ENCODE data around the gene HMX1. TPM values are rescaled to one million over a fixed set of nuclear protein-coding genes. Genes with fewer than 3 reads are reported as not detected.

The HMX1 gene
- total RNA-seq, 4 donors from 2014 or later: not detected

DNA sequence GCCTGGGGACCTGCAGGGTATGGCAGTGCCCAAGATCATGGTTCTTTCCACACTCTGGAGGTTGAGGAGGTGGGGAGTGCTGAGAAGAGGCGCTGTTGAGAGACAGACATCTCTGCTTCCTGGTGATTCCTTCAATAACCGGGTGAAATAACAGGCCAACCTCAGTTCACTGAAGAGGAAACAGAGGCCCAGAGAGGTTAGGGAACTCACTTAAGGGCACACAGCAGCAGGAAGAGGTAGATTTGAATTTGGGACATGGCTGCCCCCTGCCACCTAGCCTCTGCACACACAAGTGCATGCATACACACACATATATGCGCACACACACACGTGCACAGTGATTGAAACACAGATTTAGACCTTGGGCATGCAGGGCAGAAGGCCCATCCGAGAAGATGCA, 24.9 kb upstream of the HMX1 start:
- H3K4me3 ChIP-seq: no peak overlapping the region
- H3K9me3 ChIP-seq: peaks cover 8% of the 10 kb centered on the region
- peaks cover 35% of the 10 kb centered on the region for H3K4me1 ChIP-seq
- H3K36me3 ChIP-seq: no peaks in the 10 kb centered on the region
- 66% methylated on average over 5 of the region's 5 CpGs for WGBS
- no peak for TF ChIP-seq POLR2A (IDR thresholded peaks at IDR 0.05)
- TF ChIP-seq, protein P1, sequence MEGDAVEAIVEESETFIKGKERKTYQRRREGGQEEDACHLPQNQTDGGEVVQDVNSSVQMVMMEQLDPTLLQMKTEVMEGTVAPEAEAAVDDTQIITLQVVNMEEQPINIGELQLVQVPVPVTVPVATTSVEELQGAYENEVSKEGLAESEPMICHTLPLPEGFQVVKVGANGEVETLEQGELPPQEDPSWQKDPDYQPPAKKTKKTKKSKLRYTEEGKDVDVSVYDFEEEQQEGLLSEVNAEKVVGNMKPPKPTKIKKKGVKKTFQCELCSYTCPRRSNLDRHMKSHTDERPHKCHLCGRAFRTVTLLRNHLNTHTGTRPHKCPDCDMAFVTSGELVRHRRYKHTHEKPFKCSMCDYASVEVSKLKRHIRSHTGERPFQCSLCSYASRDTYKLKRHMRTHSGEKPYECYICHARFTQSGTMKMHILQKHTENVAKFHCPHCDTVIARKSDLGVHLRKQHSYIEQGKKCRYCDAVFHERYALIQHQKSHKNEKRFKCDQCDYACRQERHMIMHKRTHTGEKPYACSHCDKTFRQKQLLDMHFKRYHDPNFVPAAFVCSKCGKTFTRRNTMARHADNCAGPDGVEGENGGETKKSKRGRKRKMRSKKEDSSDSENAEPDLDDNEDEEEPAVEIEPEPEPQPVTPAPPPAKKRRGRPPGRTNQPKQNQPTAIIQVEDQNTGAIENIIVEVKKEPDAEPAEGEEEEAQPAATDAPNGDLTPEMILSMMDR (IDR thresholded peaks at IDR 0.05): no peak
- TF ChIP-seq POLR2AphosphoS5 (IDR thresholded peaks at IDR 0.05): no peak
- TF ChIP-seq EP300 (IDR thresholded peaks at IDR 0.05): no peak
- peaks cover 68% of the 10 kb centered on the region for H3K27me3 ChIP-seq
- no peak overlapping the region for H3K27ac ChIP-seq
- DNase-seq (ENCODE audit: low spot score in 2 of 2): no peak

DNA sequence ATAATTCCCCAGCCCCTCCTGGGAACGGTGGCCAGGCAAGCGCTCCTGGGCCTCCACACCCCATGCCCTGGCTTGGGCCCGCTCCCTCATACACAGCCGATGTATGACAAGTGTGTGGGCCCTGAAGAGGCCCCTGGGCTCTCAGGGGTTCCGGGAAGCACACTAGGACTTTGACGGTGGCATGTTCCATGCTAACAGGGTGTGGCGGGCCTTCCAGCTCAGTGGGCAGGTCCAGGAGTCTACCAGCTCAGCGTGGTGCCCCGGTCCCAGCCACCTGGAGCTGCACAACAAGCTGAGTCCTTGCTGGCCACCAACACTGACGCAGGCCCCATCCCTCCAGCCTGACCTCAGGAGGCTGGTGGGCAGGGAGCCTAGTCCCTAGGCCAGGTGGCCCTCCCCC, 24.4 kb upstream of the HMX1 start:
- TF ChIP-seq POLR2A (IDR thresholded peaks at IDR 0.05) (no peak), EP300 (IDR thresholded peaks at IDR 0.05) (no peak)
- 78% methylated on average over 9 of the region's 10 CpGs for WGBS
- Histone ChIP-seq H3K36me3 (no peaks in the 10 kb centered on the region), H3K4me3 (no peak overlapping the region), H3K27ac (no peak overlapping the region), H3K27me3 (peaks cover 72% of the 10 kb centered on the region), H3K9me3 (peaks cover 5% of the 10 kb centered on the region), H3K4me1 (peaks cover 35% of the 10 kb centered on the region)
- DNase-seq (ENCODE audit: low spot score in 2 of 2): no peak

GRCh38 chr4:8895295-8895694, 23.7 kb upstream of the HMX1 start:
- Histone ChIP-seq H3K27me3 (peaks cover 80% of the 10 kb centered on the region), H3K9me3 (no peaks in the 10 kb centered on the region), H3K4me1 (peaks cover 35% of the 10 kb centered on the region), H3K4me3 (no peak overlapping the region), H3K36me3 (no peaks in the 10 kb centered on the region), H3K27ac (no peak overlapping the region)
- WGBS: 67% methylated on average over 4 of the region's 7 CpGs
- TF ChIP-seq, protein P1 (IDR thresholded peaks at IDR 0.05): no peak
- TF ChIP-seq POLR2AphosphoS5 (IDR thresholded peaks at IDR 0.05) (no peak), POLR2A (IDR thresholded peaks at IDR 0.05) (no peak), EP300 (IDR thresholded peaks at IDR 0.05) (no peak)
- no peak for DNase-seq (ENCODE audit: low spot score in 2 of 2)

- 62% methylated on average over 2 of the region's 14 CpGs for WGBS
- Histone ChIP-seq H3K4me1 (peaks cover 35% of the 10 kb centered on the region), H3K36me3 (no peaks in the 10 kb centered on the region), H3K9me3 (no peaks in the 10 kb centered on the region), H3K4me3 (no peak overlapping the region), H3K27ac (no peak overlapping the region), H3K27me3 (peaks cover 84% of the 10 kb centered on the region)
- no peak for TF ChIP-seq POLR2AphosphoS5 (IDR thresholded peaks at IDR 0.05)
- DNase-seq (ENCODE audit: low spot score in 2 of 2): no peak
Observed at GRCh38 chr4:8894424-8894816, 22.8 kb upstream of the HMX1 start.

DNA sequence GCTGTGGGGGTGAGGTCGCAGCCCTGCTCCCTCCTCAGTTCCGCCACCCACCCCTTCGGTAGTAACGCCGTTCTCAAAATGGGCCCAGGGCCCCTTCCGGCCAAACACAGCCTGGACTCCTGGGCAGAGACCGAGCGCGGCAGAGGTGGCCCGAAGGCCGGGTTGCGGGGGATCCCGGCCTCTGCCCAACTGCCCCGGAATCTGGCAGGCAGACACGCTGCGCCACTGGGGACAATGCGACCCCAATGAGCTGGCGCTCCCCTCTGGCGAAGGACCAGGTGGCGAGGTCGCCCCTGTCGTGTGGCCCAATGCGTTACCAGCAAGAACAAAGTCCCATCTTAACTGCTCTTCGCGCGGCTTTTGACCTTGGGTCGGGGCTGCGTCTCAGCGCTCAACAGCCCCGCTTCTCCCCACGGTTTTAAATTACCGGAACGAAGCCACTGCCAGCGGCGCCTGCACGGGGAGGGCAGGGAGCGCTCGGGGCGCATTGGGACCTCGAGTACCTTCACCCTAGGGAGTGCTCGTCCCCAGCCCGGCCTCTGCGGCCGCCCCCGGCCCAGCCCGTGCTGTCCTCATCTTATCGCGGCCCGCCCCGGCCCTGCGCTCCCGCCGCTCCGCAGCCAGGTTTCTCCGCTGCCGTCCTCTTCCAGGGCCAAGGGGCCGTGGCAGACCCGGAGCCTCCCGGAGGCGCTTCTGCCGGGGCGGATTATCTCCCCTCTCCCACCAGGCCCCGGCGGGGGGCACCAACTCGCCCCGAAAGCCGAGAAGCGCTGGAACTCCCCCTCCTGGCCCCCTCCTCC, 22.2 kb upstream of the HMX1 start:
- TF ChIP-seq, protein P1 (IDR thresholded peaks at IDR 0.05): no peak
- no peak for TF ChIP-seq POLR2AphosphoS5 (IDR thresholded peaks at IDR 0.05)
- no peak for TF ChIP-seq EP300 (IDR thresholded peaks at IDR 0.05)
- no peak for TF ChIP-seq POLR2A (IDR thresholded peaks at IDR 0.05)
- WGBS: 9% methylated on average over 49 of the region's 68 CpGs

DNA sequence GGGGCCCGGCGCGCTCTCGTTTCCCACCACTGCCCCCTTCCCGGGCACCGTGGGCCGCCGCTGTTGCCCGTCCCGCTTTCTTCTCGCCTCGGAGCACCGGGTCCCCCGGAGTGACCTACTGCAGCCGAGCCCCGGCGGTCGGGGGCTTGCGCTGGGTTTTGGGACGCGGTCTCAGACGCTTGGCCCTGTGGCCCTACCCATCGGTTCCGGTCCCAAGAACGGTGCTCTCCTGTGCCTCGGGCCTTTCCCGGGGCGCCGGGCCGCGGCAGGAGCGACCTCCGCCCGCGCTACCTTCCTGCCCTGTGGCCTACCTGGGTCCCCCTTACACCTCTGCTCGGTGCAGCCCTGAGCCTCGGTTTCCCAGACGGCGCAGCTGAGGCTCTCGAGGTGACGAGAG, 21.6 kb upstream of the HMX1 start:
- no peak for DNase-seq (ENCODE audit: low spot score in 2 of 2)
- H3K27ac ChIP-seq: no peak overlapping the region
- H3K27me3 ChIP-seq: peaks cover 90% of the 10 kb centered on the region
- 0% methylated on average over 5 of the region's 41 CpGs for WGBS
- no peaks in the 10 kb centered on the region for H3K9me3 ChIP-seq
- TF ChIP-seq, protein P1 (IDR thresholded peaks at IDR 0.05): no peak
- no peak for TF ChIP-seq EP300 (IDR thresholded peaks at IDR 0.05)
- no peak for TF ChIP-seq POLR2A (IDR thresholded peaks at IDR 0.05)
- TF ChIP-seq POLR2AphosphoS5 (IDR thresholded peaks at IDR 0.05): no peak
- peaks cover 29% of the 10 kb centered on the region for H3K4me1 ChIP-seq
- no peak overlapping the region for H3K4me3 ChIP-seq
- H3K36me3 ChIP-seq: no peaks in the 10 kb centered on the region

More for the DNA sequence above, 22.2 kb upstream of the HMX1 start:
- H3K4me1 ChIP-seq: peaks cover 35% of the 10 kb centered on the region
- no peak overlapping the region for H3K4me3 ChIP-seq
- peaks cover 85% of the 10 kb centered on the region for H3K27me3 ChIP-seq
- DNase-seq (ENCODE audit: low spot score in 2 of 2): no peak
- H3K36me3 ChIP-seq: no peaks in the 10 kb centered on the region
- no peak overlapping the region for H3K27ac ChIP-seq
- H3K9me3 ChIP-seq: no peaks in the 10 kb centered on the region
